Measurements from ENCODE around the gene MYO16.

MYO16 gene

GRCh38 chr13:108827646-108828045 lies 198.2 kb downstream of the MYO16 start:
- Histone ChIP-seq H3K9me3 (ENCODE audit: control insufficient read depth, low read length) (peaks cover 6% of the 10 kb centered on the region), H3K9ac (ENCODE audit: low read length) (no peak overlapping the region), H3K4me1 (ENCODE audit: control insufficient read depth, insufficient read depth, low read length) (peaks cover 13% of the 10 kb centered on the region), H3K4me3 (ENCODE audit: low read length) (no peak overlapping the region), H3K27me3 (ENCODE audit: control insufficient read depth, insufficient read depth, low read length) (no peaks in the 10 kb centered on the region), H3K36me3 (ENCODE audit: control insufficient read depth, insufficient read depth, low read length) (no peaks in the 10 kb centered on the region)

DNA sequence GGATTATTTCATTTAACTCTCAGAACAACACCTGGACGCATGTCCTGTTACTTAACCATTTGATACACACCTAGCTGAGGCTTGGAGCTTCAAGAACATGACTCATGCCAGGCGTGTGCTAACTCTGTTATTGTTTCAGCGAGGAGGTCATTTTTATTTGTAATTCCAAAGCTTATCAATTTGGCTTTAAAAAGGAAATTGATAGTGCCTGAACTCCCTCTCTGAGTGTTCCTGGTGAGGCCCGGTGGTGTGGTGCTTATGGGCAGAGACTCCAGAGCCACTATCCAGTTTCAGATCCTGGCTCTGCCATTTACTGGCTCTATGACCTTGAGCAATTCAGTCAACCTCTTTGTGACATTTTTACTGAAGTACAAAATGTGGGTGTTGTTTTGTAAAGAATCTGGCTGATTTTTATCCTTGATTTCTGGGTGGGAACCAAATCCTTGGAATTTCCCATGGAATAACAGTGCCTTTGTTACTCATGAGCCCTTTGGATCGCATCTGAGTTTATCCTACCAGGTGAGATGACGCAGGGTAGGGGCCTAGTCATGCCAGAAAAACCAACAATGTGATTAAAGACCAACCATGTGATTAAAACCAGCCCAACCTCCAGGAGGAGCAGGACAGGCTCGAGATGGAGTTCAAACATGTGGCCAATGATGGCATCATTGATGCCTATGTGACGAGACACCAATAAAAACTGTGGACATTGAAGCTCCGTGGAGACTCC lies 198.8 kb downstream of the MYO16 start:
- peaks cover 6% of the 10 kb centered on the region for H3K9me3 ChIP-seq (ENCODE audit: control insufficient read depth, low read length)
- H3K4me1 ChIP-seq (ENCODE audit: control insufficient read depth, insufficient read depth, low read length): peaks cover 13% of the 10 kb centered on the region
- no peak overlapping the region for H3K9ac ChIP-seq (ENCODE audit: low read length)
- H3K4me3 ChIP-seq (ENCODE audit: low read length): no peak overlapping the region
- H3K36me3 ChIP-seq (ENCODE audit: control insufficient read depth, insufficient read depth, low read length): no peaks in the 10 kb centered on the region
- H3K27me3 ChIP-seq (ENCODE audit: control insufficient read depth, insufficient read depth, low read length): no peaks in the 10 kb centered on the region

DNA sequence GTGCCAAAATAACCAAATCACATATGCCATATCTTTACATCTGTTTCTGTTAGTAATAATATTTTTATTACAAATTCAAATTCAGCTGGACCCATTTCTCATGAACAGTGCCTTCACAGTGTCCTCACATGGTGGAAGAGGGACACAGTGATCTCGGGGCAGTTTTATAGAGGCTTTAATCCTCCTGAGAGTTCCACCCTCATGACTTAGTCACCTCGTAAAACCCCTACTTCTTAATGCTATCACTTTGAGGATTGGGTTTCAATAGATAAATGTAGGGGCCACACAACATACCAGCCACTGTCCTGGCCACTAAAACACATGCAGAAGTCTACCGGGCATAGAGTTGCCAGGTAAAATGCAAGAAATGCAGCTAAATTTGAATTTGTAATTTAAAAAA lies 201.5 kb downstream of the MYO16 start:
- Histone ChIP-seq H3K9ac (ENCODE audit: low read length) (no peak overlapping the region), H3K9me3 (ENCODE audit: control insufficient read depth, low read length) (peaks cover 6% of the 10 kb centered on the region), H3K4me1 (ENCODE audit: control insufficient read depth, insufficient read depth, low read length) (peaks cover 13% of the 10 kb centered on the region), H3K27me3 (ENCODE audit: control insufficient read depth, insufficient read depth, low read length) (no peaks in the 10 kb centered on the region), H3K36me3 (ENCODE audit: control insufficient read depth, insufficient read depth, low read length) (no peaks in the 10 kb centered on the region), H3K4me3 (ENCODE audit: low read length) (no peak overlapping the region)

DNA sequence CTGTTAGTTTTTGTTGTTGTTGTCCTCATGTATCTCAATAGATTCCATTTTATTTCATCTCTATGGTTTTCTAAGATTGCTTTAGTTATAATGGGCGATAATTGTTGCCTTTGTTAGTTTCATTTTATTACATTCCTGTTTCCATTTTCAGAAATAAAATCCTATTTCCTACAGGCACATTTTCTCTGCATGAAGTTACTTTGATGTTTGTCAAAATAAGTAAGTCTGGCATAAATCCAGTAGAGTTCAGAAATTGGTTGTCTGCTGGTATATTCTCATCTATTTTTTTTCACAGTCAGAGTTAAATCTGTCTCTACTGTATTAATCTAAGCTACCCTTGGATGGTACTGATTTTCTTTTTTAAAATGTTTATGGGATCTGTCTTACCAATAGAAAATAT lies 204.1 kb downstream of the MYO16 start:
- Histone ChIP-seq H3K36me3 (ENCODE audit: control insufficient read depth, insufficient read depth, low read length) (no peaks in the 10 kb centered on the region), H3K9me3 (ENCODE audit: control insufficient read depth, low read length) (peaks cover 6% of the 10 kb centered on the region), H3K4me3 (ENCODE audit: low read length) (no peak overlapping the region), H3K4me1 (ENCODE audit: control insufficient read depth, insufficient read depth, low read length) (peaks cover 3% of the 10 kb centered on the region), H3K9ac (ENCODE audit: low read length) (no peak overlapping the region), H3K27me3 (ENCODE audit: control insufficient read depth, insufficient read depth, low read length) (no peaks in the 10 kb centered on the region)

- Histone ChIP-seq H3K36me3 (ENCODE audit: control insufficient read depth, insufficient read depth, low read length) (no peaks in the 10 kb centered on the region), H3K4me1 (ENCODE audit: control insufficient read depth, insufficient read depth, low read length) (no peaks in the 10 kb centered on the region), H3K9me3 (ENCODE audit: control insufficient read depth, low read length) (no peaks in the 10 kb centered on the region), H3K9ac (ENCODE audit: low read length) (no peak overlapping the region), H3K27me3 (ENCODE audit: control insufficient read depth, insufficient read depth, low read length) (no peaks in the 10 kb centered on the region), H3K4me3 (ENCODE audit: low read length) (no peak overlapping the region)
Observed at GRCh38 chr13:108834193-108834592, 204.8 kb downstream of the MYO16 start.

DNA sequence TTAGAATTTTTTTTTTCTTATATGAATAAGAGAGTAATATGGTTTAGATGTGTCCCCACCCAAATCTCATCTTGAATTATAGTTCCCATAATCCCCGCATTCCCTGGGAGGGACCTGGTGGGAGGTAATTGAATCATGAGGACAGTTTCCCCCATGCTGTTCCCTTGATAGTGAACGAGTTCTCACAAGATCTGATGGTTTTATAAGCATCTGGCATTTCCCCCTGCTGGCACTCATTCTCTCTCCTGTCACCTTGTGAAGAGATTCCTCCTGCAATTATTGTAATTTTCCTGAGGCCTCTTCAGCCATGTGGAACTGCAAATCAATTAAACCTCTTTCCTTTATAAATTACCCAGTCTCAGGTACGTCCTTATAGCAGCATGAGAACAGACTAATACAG lies 205.7 kb downstream of the MYO16 start:
- H3K27me3 ChIP-seq (ENCODE audit: control insufficient read depth, insufficient read depth, low read length): no peaks in the 10 kb centered on the region
- H3K9ac ChIP-seq (ENCODE audit: low read length): no peak overlapping the region
- H3K36me3 ChIP-seq (ENCODE audit: control insufficient read depth, insufficient read depth, low read length): no peaks in the 10 kb centered on the region
- H3K4me3 ChIP-seq (ENCODE audit: low read length): no peak overlapping the region
- H3K9me3 ChIP-seq (ENCODE audit: control insufficient read depth, low read length): no peaks in the 10 kb centered on the region
- no peaks in the 10 kb centered on the region for H3K4me1 ChIP-seq (ENCODE audit: control insufficient read depth, insufficient read depth, low read length)

DNA sequence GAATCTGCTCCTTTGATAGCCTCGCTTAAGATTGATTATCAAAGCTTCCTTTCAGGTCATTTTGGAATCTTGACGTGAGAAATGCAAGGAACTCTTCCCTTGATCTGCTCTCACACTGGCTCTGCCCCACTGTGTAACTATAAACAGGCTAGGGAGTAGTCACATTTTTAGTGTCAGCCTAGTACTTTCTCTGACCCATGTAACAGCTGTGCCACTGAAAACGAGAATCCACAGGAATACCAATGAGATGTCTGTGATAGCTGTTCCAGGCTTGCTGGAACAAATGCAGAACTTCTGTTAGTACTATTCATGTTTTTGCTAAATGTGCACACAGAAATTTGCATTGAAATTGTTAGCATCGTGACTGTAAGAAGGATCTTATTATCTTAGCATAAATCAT lies 221.3 kb downstream of the MYO16 start:
- no peak overlapping the region for H3K4me3 ChIP-seq (ENCODE audit: low read length)
- no peaks in the 10 kb centered on the region for H3K27me3 ChIP-seq (ENCODE audit: control insufficient read depth, insufficient read depth, low read length)
- H3K9me3 ChIP-seq (ENCODE audit: control insufficient read depth, low read length): no peaks in the 10 kb centered on the region
- H3K36me3 ChIP-seq (ENCODE audit: control insufficient read depth, insufficient read depth, low read length): no peaks in the 10 kb centered on the region
- no peak overlapping the region for H3K9ac ChIP-seq (ENCODE audit: low read length)
- no peaks in the 10 kb centered on the region for H3K4me1 ChIP-seq (ENCODE audit: control insufficient read depth, insufficient read depth, low read length)

DNA sequence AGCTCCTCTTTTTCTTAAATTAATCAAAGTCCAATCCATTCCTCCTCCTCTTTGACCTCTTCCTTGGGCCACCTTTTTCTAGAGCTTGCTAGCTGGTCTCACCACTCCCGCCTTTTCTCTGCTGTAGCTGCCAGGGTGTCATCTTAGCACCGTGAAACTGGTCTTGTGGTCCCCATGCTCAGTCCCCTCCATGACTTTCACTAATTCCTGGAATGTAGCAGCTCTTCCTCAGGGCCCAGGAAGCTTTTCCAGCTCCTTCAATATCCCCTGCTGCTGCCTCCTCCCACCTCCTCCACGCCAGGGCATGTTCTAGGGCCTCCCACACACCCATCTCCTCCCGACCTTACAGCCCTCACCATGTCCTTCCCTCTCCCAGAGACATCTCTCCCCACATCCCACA lies 222.2 kb downstream of the MYO16 start:
- Histone ChIP-seq H3K9me3 (ENCODE audit: control insufficient read depth, low read length) (no peaks in the 10 kb centered on the region), H3K9ac (ENCODE audit: low read length) (no peak overlapping the region), H3K27me3 (ENCODE audit: control insufficient read depth, insufficient read depth, low read length) (no peaks in the 10 kb centered on the region), H3K4me3 (ENCODE audit: low read length) (no peak overlapping the region), H3K4me1 (ENCODE audit: control insufficient read depth, insufficient read depth, low read length) (no peaks in the 10 kb centered on the region), H3K36me3 (ENCODE audit: control insufficient read depth, insufficient read depth, low read length) (no peaks in the 10 kb centered on the region)

DNA sequence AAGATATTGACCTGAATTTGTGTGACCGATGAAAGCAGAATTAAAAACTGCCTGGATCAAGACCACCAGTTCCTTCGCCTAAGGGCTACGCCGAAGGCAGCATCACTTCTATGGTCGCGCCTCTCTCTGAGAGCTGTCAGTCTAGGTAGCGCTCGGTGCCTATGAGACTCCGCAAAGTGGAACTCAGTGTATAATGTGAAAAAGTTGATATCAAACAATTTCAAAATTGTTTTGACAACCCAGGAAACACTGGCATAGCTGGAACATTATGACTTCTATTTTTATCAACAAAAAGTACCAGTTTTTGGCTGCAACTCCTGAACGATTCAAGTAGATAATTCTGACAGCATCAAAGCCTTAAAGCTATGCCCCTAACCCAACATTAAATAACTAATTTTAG lies 223.6 kb downstream of the MYO16 start:
- Histone ChIP-seq H3K4me1 (ENCODE audit: control insufficient read depth, insufficient read depth, low read length) (no peaks in the 10 kb centered on the region), H3K4me3 (ENCODE audit: low read length) (no peak overlapping the region), H3K9ac (ENCODE audit: low read length) (no peak overlapping the region), H3K9me3 (ENCODE audit: control insufficient read depth, low read length) (no peaks in the 10 kb centered on the region), H3K27me3 (ENCODE audit: control insufficient read depth, insufficient read depth, low read length) (no peaks in the 10 kb centered on the region), H3K36me3 (ENCODE audit: control insufficient read depth, insufficient read depth, low read length) (no peaks in the 10 kb centered on the region)

- Histone ChIP-seq H3K9me3 (ENCODE audit: control insufficient read depth, low read length) (no peaks in the 10 kb centered on the region), H3K27me3 (ENCODE audit: control insufficient read depth, insufficient read depth, low read length) (no peaks in the 10 kb centered on the region), H3K4me3 (ENCODE audit: low read length) (no peak overlapping the region), H3K9ac (ENCODE audit: low read length) (no peak overlapping the region), H3K4me1 (ENCODE audit: control insufficient read depth, insufficient read depth, low read length) (no peaks in the 10 kb centered on the region), H3K36me3 (ENCODE audit: control insufficient read depth, insufficient read depth, low read length) (no peaks in the 10 kb centered on the region)
Observed at GRCh38 chr13:108855737-108856387, 226.5 kb downstream of the MYO16 start.

DNA sequence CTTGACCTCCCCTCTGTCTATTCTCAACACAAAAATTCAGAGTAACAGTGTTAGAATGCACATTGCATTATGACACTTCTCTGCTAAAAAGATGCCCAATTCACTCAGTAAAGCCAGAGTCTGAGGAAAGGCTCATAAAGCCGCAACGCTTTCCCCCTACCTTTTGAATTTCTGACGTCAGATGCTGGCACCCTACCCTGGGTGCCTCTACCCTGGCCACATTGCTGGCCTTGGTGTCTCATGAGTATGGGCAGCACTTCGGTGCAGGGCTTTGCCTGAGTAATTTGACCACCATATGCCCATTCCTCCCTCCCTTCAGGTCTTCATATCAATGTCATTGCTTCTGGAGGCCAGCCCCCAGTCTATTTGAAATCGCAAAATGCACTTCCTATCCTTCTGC lies 229.3 kb downstream of the MYO16 start:
- Histone ChIP-seq H3K4me1 (ENCODE audit: control insufficient read depth, insufficient read depth, low read length) (no peaks in the 10 kb centered on the region), H3K27me3 (ENCODE audit: control insufficient read depth, insufficient read depth, low read length) (no peaks in the 10 kb centered on the region), H3K4me3 (ENCODE audit: low read length) (no peak overlapping the region), H3K36me3 (ENCODE audit: control insufficient read depth, insufficient read depth, low read length) (no peaks in the 10 kb centered on the region), H3K9me3 (ENCODE audit: control insufficient read depth, low read length) (no peaks in the 10 kb centered on the region), H3K9ac (ENCODE audit: low read length) (no peak overlapping the region)

DNA sequence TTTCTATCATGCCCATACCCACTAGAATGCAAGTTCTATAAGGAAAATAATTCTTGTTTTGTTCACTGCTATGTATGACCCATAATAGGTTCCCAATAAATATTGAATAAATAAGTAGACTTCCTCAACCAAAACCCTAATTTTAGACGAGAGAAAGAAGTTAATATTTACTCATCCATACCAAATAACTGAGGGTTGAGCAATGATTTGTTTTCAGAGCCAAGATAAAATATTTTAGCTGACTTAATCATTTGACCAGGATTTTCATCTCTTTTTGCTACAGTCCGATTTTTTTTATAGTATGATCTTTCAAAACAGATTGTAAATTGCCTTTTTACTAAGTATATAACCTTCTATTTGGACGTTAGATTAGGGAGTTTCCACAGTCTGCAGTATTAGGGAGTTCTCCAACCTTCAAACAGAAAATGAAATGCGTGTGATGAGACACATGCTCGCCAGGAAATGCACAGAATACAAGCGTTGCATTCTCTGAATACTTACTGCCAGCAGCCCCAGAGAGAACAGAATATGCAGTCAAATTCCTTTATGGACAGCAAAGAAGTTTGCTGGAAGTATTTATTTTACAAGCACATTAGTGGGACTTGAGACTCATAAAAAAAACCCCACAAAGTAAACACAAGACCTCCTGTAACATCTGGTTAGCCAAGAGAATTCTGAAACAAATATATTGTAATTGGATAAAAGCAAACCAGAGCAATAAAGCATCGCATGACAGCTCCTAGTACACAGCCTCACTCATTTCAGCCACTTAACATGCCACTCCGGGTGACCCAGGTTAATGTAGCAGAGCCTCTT lies 230.0 kb downstream of the MYO16 start:
- H3K4me1 ChIP-seq (ENCODE audit: control insufficient read depth, insufficient read depth, low read length): no peaks in the 10 kb centered on the region
- H3K4me3 ChIP-seq (ENCODE audit: low read length): no peak overlapping the region
- H3K27me3 ChIP-seq (ENCODE audit: control insufficient read depth, insufficient read depth, low read length): no peaks in the 10 kb centered on the region
- H3K9me3 ChIP-seq (ENCODE audit: control insufficient read depth, low read length): no peaks in the 10 kb centered on the region
- no peaks in the 10 kb centered on the region for H3K36me3 ChIP-seq (ENCODE audit: control insufficient read depth, insufficient read depth, low read length)
- H3K9ac ChIP-seq (ENCODE audit: low read length): no peak overlapping the region

All from mucosa of stomach (tissue), 1 donor.